HG03460 (cell line): Measurements from ENCODE around the gene LIMCH1.
"Not testable (repeated sequence)": the region's sequence is repeated elsewhere in the genome, so short reads cannot be mapped to it uniquely, and the experiment has no call there.

Experiments
- ATAC-seq: cut with Tn5 transposase; IDR thresholded peaks from one replicate; pipeline ENCODE4 v1.9.1; 2021; ENCODE audit not compliant: unreplicated experiment

LIMCH1 gene

GRCh38 chr4:41538017-41538733 is at the start of gene LIMCH1:
TSS of gene LIMCH1 (plus strand) at chr4:41538157. CDS start at chr4:41605996, 67,839 bp downstream.
- ATAC-seq, result no peak

- not testable (repeated sequence) for ATAC-seq
Observed at GRCh38 chr4:41491081-41491576, 46.8 kb upstream of the LIMCH1 start.

- no peak for ATAC-seq
Observed at GRCh38 chr4:41496977-41497376, 41.0 kb upstream of the LIMCH1 start.

GRCh38 chr4:41498177-41498576 is 39.8 kb upstream of the LIMCH1 start:
- ATAC-seq, result no peak

GRCh38 chr4:41504167-41504818 is 33.7 kb upstream of the LIMCH1 start:
- no peak for ATAC-seq

GRCh38 chr4:41505161-41505661 is 32.7 kb upstream of the LIMCH1 start:
- ATAC-seq, result no peak

GRCh38 chr4:41506130-41506529 is 31.8 kb upstream of the LIMCH1 start:
- ATAC-seq, result no peak

- ATAC-seq, result no peak
Observed at GRCh38 chr4:41507291-41507947, 30.5 kb upstream of the LIMCH1 start.

- ATAC-seq, result no peak
Observed at GRCh38 chr4:41509451-41509866, 28.5 kb upstream of the LIMCH1 start.

- ATAC-seq, result no peak
Observed at GRCh38 chr4:41510179-41510578, 27.8 kb upstream of the LIMCH1 start.

- no peak for ATAC-seq
Observed at GRCh38 chr4:41512136-41512535, 25.8 kb upstream of the LIMCH1 start.

GRCh38 chr4:41512596-41512995 is 25.4 kb upstream of the LIMCH1 start:
- ATAC-seq, result no peak

GRCh38 chr4:41514169-41514568 is 23.8 kb upstream of the LIMCH1 start:
- no peak for ATAC-seq

- ATAC-seq, result no peak
Observed at GRCh38 chr4:41514766-41515481, 23.0 kb upstream of the LIMCH1 start.

- no peak for ATAC-seq
Observed at GRCh38 chr4:41517121-41517520, 20.8 kb upstream of the LIMCH1 start.

- no peak for ATAC-seq
Observed at GRCh38 chr4:41517747-41518146, 20.2 kb upstream of the LIMCH1 start.

- no peak for ATAC-seq
Observed at GRCh38 chr4:41524425-41524824, 13.5 kb upstream of the LIMCH1 start.

GRCh38 chr4:41525129-41525528 is 12.8 kb upstream of the LIMCH1 start:
- ATAC-seq, result no peak

- no peak for ATAC-seq
Observed at GRCh38 chr4:41526628-41527027, 11.3 kb upstream of the LIMCH1 start.

GRCh38 chr4:41528512-41529205 is 9.3 kb upstream of the LIMCH1 start:
- no peak for ATAC-seq
